ENCODE results near the gene TYSND1. TPM values are rescaled to one million over a fixed set of nuclear protein-coding genes. Genes with fewer than 3 reads are reported as not detected.

TYSND1 gene
- total RNA-seq, 1 donor from 2014 or later: 13.8 TPM

DNA sequence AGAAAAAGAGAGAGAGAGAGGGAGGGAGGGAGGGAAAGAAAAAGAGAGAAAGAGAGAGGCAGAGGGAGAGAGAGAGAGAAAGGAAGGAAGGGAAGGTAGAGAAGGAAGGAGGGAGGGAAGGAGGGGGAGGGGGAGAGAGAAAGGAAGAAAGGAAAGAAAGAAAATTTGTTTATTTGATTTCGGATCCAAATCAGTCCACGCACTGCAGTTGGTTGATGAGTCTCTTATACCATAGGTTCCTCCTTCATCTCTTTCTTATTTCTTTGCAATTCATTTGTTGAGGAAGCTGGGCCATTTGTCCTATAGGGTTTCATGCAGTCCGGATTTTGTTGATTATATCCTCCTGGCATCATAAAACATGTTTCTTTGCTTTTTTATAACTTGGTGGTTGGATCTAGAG, 48.2 kb downstream of the TYSND1 start:
- no peaks in the 10 kb centered on the region for H3K4me1 Mint-ChIP-seq (ENCODE audit: unreplicated experiment)
- no peak for DNase-seq (ENCODE audit: extremely low spot score, unreplicated experiment)
- H3K36me3 Mint-ChIP-seq (ENCODE audit: unreplicated experiment): peaks cover 56% of the 10 kb centered on the region
- TF ChIP-seq, protein P1, sequence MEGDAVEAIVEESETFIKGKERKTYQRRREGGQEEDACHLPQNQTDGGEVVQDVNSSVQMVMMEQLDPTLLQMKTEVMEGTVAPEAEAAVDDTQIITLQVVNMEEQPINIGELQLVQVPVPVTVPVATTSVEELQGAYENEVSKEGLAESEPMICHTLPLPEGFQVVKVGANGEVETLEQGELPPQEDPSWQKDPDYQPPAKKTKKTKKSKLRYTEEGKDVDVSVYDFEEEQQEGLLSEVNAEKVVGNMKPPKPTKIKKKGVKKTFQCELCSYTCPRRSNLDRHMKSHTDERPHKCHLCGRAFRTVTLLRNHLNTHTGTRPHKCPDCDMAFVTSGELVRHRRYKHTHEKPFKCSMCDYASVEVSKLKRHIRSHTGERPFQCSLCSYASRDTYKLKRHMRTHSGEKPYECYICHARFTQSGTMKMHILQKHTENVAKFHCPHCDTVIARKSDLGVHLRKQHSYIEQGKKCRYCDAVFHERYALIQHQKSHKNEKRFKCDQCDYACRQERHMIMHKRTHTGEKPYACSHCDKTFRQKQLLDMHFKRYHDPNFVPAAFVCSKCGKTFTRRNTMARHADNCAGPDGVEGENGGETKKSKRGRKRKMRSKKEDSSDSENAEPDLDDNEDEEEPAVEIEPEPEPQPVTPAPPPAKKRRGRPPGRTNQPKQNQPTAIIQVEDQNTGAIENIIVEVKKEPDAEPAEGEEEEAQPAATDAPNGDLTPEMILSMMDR (IDR thresholded peaks at IDR 0.05): no peak
- H3K4me3 Mint-ChIP-seq (ENCODE audit: unreplicated experiment): no peak overlapping the region
- H3K27ac Mint-ChIP-seq (ENCODE audit: unreplicated experiment): no peak overlapping the region
- no peaks in the 10 kb centered on the region for H3K9me3 Mint-ChIP-seq (ENCODE audit: unreplicated experiment)
- no peaks in the 10 kb centered on the region for H3K27me3 Mint-ChIP-seq (ENCODE audit: unreplicated experiment)

DNA sequence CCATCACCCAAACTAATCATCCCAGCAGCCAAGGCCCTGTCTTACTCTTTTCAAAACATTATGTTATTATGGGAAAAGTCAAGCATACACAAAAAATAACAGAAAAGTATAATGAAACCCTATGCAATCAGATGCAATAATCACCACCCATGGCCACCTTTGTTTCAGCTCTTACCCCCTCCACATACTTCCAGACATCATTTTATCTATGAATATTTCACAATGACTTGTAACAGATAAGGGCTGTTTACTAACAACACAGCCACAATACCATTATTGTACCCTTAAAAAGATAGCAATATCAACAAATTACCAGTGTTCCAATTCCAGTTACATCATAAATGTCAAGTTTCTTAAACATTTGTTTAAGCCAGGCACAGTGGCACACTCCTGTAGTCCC, 49.0 kb downstream of the TYSND1 start:
- no peak overlapping the region for H3K4me3 Mint-ChIP-seq (ENCODE audit: unreplicated experiment)
- no peaks in the 10 kb centered on the region for H3K9me3 Mint-ChIP-seq (ENCODE audit: unreplicated experiment)
- TF ChIP-seq, protein P1 (IDR thresholded peaks at IDR 0.05): no peak
- H3K36me3 Mint-ChIP-seq (ENCODE audit: unreplicated experiment): peaks cover 57% of the 10 kb centered on the region
- no peaks in the 10 kb centered on the region for H3K27me3 Mint-ChIP-seq (ENCODE audit: unreplicated experiment)
- DNase-seq (ENCODE audit: extremely low spot score, unreplicated experiment): no peak
- H3K27ac Mint-ChIP-seq (ENCODE audit: unreplicated experiment): no peak overlapping the region
- no peaks in the 10 kb centered on the region for H3K4me1 Mint-ChIP-seq (ENCODE audit: unreplicated experiment)

DNA sequence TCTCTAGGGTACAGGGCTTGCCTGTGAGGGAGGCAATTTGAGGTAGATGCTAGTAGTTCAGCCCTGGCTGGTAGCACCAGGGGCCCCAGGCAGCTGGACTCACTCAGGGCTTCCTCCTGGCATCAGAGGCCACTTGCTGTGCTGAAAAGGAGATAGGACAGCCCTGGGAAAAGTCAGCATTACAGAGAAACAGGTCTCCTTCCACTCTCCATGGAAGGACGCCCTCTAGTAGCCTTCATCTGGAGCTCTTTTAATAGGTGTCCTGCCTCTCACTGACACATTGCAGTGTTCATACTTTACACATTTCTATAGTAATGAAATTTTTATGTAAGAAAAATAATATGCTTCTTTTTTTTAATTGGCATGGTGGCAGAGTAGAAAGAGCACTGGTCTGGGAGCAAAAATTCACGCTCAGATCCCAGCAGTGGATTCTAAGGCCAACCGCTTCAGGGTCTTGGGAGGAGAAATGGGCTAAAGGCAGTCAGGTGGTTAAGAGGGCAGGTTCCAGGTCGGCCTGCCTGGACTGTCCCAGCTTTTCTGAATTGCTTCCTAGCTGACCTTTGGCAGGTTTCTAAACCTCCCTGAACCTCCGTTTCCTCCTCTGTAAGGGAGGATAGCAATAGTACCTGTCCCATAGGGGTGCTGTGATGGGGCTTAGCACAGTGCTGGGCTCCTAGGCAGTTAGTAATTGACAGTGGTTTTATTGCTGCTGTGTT, 49.6 kb downstream of the TYSND1 start:
- TF ChIP-seq, protein P1 (IDR thresholded peaks at IDR 0.05): no peak
- Mint-ChIP-seq H3K27me3 (ENCODE audit: unreplicated experiment) (no peaks in the 10 kb centered on the region), H3K27ac (ENCODE audit: unreplicated experiment) (no peak overlapping the region), H3K9me3 (ENCODE audit: unreplicated experiment) (no peaks in the 10 kb centered on the region), H3K36me3 (ENCODE audit: unreplicated experiment) (peaks cover 54% of the 10 kb centered on the region), H3K4me1 (ENCODE audit: unreplicated experiment) (no peaks in the 10 kb centered on the region), H3K4me3 (ENCODE audit: unreplicated experiment) (no peak overlapping the region)
- DNase-seq (ENCODE audit: extremely low spot score, unreplicated experiment): no peak

DNA sequence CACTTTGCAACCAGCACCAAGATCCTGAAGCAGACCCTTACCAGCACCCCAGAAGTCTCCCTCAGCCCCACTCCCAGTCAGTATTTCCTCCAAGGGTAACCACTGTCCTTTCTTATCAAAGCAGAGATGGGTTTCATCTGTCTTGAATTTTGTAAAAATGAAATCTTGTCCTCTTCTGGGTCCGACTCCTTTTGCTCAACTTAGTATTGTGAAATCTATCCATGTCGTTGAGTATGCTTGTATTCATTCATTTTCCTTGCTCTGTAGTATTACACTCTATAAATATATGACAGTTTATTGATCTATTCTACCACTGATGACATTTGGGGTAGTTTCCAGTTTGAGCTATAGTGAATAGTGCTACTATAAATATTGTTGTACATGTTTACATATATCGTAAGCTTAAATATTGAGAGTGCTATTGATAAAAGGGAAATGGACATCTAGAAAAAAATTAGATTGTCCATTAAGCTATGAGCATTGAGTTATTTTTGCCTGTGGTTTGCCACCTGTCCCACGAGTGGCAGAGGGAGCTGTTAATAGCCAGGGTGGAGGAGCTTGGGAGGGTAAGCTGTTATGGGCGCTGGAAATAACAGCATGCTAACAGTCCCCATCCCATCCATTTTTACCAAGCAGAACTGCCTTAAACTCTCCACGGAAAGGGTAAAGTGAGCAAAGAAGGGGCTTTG, 50.3 kb downstream of the TYSND1 start:
- Mint-ChIP-seq H3K4me1 (ENCODE audit: unreplicated experiment) (no peaks in the 10 kb centered on the region), H3K27me3 (ENCODE audit: unreplicated experiment) (no peaks in the 10 kb centered on the region), H3K36me3 (ENCODE audit: unreplicated experiment) (peaks cover 49% of the 10 kb centered on the region), H3K4me3 (ENCODE audit: unreplicated experiment) (no peak overlapping the region), H3K9me3 (ENCODE audit: unreplicated experiment) (no peaks in the 10 kb centered on the region), H3K27ac (ENCODE audit: unreplicated experiment) (no peak overlapping the region)
- DNase-seq (ENCODE audit: extremely low spot score, unreplicated experiment): no peak
- TF ChIP-seq, protein P1 (IDR thresholded peaks at IDR 0.05): no peak

DNA sequence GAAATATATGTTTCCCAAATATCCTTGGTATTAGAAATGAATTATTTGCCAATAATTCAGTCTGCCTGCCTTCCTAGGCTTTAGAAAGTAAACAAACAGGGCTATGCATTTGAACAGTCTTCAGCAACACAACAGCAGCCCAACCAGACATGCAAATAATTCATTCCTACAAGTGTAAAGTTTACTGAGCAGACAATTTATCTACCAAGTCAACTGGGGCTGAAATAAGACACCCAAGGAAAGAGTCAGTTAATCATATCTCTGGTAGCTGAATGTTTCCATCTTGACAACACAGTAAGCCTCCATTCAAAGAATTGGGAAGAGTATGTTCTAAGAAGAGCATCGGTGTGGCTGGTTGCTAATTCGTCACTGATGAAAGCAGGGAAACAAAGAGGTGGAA, 52.2 kb downstream of the TYSND1 start:
- Mint-ChIP-seq H3K4me1 (ENCODE audit: unreplicated experiment) (no peaks in the 10 kb centered on the region), H3K36me3 (ENCODE audit: unreplicated experiment) (peaks cover 54% of the 10 kb centered on the region), H3K27me3 (ENCODE audit: unreplicated experiment) (no peaks in the 10 kb centered on the region), H3K9me3 (ENCODE audit: unreplicated experiment) (no peaks in the 10 kb centered on the region), H3K4me3 (ENCODE audit: unreplicated experiment) (no peak overlapping the region), H3K27ac (ENCODE audit: unreplicated experiment) (no peak overlapping the region)
- no peak for DNase-seq (ENCODE audit: extremely low spot score, unreplicated experiment)
- TF ChIP-seq, protein P1 (IDR thresholded peaks at IDR 0.05): no peak
